ENCODE results near the gene SASH3.

SASH3 gene

DNA sequence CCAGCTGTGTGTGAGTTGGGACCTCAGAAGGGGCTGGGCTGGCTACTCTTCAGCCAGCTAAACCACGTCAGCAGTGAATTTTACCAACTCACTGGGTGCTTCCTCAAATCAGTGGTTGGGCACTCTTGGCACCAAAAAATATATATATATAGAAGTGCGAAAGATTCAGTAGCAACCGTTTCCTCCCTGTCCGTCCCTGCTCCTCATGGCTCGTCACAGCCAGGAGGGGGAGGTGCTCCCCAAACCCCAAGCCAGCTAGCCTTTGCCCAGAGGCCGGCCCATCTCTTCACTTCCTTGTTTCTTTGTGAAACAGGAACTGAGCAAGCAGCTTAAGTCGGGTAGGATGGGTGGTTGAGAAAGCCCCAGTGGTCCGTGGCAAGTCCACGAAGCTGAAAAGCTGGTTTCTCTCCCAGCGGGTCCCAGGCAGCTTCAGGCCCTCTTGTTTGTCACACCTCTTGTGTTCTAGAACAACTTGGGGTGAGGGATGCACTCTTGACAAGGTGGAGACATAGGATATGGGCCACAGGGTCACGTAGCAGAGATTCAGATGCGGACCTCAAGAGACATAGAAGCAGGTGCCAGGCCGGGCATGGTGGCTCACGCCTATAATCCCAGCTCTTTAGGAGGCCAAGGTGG lies 6.8 kb upstream of the SASH3 start (continued):
- TF ChIP-seq ZNF561 (tag by site-specific recombination; IDR thresholded peaks at IDR 0.05; ENCODE audit: borderline replicate concordance) (no peak), ZNF843 (tag by site-specific recombination; IDR thresholded peaks at IDR 0.05) (no peak), ZFHX2 (tag by site-specific recombination; conservative IDR thresholded peaks at IDR 0.05) (no peak), GLIS1 (tag by site-specific recombination; IDR thresholded peaks at IDR 0.05) (no peak), ZNF23 (tag by site-specific recombination; IDR thresholded peaks at IDR 0.05; ENCODE audit: borderline replicate concordance) (no peak), ZNF830 (tag by site-specific recombination; IDR thresholded peaks at IDR 0.05; ENCODE audit: low read depth) (no peak), ZNF423 (tag by site-specific recombination; IDR thresholded peaks at IDR 0.05) (no peak), ZNF777 (tag by site-specific recombination; IDR thresholded peaks at IDR 0.05; ENCODE audit: borderline replicate concordance) (no peak), ZNF560 (tag by site-specific recombination; IDR thresholded peaks at IDR 0.05; ENCODE audit: borderline replicate concordance) (no peak)
- TF ChIP-seq, protein P1, sequence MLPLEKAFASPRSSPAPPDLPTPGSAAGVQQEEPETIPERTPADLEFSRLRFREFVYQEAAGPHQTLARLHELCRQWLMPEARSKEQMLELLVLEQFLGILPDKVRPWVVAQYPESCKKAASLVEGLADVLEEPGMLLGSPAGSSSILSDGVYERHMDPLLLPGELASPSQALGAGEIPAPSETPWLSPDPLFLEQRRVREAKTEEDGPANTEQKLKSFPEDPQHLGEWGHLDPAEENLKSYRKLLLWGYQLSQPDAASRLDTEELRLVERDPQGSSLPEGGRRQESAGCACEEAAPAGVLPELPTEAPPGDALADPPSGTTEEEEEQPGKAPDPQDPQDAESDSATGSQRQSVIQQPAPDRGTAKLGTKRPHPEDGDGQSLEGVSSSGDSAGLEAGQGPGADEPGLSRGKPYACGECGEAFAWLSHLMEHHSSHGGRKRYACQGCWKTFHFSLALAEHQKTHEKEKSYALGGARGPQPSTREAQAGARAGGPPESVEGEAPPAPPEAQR (tag by site-specific recombination; IDR thresholded peaks at IDR 0.05), result no peak
- TF ChIP-seq, protein P2, sequence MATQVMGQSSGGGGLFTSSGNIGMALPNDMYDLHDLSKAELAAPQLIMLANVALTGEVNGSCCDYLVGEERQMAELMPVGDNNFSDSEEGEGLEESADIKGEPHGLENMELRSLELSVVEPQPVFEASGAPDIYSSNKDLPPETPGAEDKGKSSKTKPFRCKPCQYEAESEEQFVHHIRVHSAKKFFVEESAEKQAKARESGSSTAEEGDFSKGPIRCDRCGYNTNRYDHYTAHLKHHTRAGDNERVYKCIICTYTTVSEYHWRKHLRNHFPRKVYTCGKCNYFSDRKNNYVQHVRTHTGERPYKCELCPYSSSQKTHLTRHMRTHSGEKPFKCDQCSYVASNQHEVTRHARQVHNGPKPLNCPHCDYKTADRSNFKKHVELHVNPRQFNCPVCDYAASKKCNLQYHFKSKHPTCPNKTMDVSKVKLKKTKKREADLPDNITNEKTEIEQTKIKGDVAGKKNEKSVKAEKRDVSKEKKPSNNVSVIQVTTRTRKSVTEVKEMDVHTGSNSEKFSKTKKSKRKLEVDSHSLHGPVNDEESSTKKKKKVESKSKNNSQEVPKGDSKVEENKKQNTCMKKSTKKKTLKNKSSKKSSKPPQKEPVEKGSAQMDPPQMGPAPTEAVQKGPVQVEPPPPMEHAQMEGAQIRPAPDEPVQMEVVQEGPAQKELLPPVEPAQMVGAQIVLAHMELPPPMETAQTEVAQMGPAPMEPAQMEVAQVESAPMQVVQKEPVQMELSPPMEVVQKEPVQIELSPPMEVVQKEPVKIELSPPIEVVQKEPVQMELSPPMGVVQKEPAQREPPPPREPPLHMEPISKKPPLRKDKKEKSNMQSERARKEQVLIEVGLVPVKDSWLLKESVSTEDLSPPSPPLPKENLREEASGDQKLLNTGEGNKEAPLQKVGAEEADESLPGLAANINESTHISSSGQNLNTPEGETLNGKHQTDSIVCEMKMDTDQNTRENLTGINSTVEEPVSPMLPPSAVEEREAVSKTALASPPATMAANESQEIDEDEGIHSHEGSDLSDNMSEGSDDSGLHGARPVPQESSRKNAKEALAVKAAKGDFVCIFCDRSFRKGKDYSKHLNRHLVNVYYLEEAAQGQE (tag by site-specific recombination; IDR thresholded peaks at IDR 0.05), result no peak
- TF ChIP-seq, protein P3, sequence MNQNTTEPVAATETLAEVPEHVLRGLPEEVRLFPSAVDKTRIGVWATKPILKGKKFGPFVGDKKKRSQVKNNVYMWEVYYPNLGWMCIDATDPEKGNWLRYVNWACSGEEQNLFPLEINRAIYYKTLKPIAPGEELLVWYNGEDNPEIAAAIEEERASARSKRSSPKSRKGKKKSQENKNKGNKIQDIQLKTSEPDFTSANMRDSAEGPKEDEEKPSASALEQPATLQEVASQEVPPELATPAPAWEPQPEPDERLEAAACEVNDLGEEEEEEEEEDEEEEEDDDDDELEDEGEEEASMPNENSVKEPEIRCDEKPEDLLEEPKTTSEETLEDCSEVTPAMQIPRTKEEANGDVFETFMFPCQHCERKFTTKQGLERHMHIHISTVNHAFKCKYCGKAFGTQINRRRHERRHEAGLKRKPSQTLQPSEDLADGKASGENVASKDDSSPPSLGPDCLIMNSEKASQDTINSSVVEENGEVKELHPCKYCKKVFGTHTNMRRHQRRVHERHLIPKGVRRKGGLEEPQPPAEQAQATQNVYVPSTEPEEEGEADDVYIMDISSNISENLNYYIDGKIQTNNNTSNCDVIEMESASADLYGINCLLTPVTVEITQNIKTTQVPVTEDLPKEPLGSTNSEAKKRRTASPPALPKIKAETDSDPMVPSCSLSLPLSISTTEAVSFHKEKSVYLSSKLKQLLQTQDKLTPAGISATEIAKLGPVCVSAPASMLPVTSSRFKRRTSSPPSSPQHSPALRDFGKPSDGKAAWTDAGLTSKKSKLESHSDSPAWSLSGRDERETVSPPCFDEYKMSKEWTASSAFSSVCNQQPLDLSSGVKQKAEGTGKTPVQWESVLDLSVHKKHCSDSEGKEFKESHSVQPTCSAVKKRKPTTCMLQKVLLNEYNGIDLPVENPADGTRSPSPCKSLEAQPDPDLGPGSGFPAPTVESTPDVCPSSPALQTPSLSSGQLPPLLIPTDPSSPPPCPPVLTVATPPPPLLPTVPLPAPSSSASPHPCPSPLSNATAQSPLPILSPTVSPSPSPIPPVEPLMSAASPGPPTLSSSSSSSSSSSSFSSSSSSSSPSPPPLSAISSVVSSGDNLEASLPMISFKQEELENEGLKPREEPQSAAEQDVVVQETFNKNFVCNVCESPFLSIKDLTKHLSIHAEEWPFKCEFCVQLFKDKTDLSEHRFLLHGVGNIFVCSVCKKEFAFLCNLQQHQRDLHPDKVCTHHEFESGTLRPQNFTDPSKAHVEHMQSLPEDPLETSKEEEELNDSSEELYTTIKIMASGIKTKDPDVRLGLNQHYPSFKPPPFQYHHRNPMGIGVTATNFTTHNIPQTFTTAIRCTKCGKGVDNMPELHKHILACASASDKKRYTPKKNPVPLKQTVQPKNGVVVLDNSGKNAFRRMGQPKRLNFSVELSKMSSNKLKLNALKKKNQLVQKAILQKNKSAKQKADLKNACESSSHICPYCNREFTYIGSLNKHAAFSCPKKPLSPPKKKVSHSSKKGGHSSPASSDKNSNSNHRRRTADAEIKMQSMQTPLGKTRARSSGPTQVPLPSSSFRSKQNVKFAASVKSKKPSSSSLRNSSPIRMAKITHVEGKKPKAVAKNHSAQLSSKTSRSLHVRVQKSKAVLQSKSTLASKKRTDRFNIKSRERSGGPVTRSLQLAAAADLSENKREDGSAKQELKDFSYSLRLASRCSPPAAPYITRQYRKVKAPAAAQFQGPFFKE (tag by site-specific recombination; IDR thresholded peaks at IDR 0.05; ENCODE audit: borderline replicate concordance), result no peak
- TF ChIP-seq, protein P4, sequence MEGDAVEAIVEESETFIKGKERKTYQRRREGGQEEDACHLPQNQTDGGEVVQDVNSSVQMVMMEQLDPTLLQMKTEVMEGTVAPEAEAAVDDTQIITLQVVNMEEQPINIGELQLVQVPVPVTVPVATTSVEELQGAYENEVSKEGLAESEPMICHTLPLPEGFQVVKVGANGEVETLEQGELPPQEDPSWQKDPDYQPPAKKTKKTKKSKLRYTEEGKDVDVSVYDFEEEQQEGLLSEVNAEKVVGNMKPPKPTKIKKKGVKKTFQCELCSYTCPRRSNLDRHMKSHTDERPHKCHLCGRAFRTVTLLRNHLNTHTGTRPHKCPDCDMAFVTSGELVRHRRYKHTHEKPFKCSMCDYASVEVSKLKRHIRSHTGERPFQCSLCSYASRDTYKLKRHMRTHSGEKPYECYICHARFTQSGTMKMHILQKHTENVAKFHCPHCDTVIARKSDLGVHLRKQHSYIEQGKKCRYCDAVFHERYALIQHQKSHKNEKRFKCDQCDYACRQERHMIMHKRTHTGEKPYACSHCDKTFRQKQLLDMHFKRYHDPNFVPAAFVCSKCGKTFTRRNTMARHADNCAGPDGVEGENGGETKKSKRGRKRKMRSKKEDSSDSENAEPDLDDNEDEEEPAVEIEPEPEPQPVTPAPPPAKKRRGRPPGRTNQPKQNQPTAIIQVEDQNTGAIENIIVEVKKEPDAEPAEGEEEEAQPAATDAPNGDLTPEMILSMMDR (tag by site-specific recombination; IDR thresholded peaks at IDR 0.05), result no peak

Measured in HEK293 (cell line).